GM18502 (cell line): ENCODE measurements around the gene FAM111B.
"Not testable (repeated sequence)": the region's sequence is repeated elsewhere in the genome, so short reads cannot be mapped to it uniquely, and the experiment has no call there.

Experiments
- ATAC-seq: cut with Tn5 transposase; IDR thresholded peaks from one replicate; pipeline ENCODE4 v1.9.1; 2021; ENCODE audit warnings: mild to moderate bottlenecking; ENCODE audit not compliant: unreplicated experiment, poor library complexity

FAM111B gene

DNA sequence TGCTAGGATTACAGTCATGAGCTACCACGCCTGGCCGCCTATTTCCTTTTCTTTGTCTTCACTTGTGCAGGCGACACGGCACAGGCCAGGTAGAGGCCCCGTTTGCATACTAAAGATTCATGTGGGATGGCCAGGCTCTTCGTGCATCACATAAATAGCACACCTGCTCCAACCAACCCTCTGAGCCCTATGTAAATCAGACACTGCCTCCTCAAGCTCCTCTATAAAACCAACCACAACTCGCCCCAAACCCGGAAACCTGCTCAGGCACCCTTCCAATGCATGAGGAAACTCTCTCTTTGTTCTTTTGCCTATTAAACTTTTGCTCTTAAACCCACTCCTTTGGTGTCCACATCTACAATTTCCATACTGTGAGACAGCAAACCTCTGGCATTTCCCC is 9.1 kb upstream of the FAM111B start:
- peak; percentile 22 for ATAC-seq

DNA sequence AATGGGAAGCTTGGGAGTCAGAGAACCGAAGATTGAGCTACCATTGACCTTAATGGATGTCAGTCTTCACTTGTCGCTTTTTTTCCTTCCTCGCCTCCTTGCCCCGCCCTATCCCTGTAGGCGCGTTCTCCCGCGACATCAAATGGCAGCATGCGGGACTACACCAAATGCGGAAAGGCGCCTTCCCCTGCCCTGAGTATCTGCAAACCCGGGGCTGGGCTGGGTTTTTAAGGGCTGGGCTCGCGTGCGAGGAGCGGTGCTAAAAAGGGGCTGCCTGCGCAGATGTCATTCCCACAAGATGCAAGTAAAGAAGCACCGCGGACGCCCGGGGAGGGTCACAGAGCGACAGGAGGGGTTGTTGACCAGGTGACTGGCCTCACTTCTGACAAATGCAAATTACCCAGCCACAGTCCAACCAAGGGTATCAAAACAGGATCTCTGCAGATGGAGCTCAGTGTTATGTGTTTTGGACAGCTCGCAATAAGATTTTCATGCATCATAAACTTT is 4.7 kb upstream of the FAM111B start:
- ATAC-seq: peak; percentile 73

DNA sequence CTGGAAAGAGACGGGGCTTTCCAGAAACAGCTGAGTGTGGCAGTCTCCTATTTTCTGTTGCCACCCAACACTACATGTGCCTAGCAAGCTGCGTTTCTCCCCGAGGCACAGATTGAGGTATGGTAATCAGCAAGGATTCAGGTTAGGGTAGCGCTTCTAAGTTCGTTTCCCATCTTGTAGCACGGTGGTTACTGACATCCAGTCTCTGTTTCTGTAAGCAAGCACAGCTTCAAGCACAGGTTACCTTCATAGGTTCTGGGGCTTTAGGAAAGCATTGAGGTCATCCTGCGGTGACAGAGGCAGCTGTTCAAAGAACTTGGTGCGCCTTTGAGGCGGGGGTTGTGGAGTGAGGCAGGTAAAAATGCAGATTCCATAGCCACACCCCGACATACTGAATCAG is 684 bp downstream of the FAM111B start:
- ATAC-seq: peak; percentile 37

DNA sequence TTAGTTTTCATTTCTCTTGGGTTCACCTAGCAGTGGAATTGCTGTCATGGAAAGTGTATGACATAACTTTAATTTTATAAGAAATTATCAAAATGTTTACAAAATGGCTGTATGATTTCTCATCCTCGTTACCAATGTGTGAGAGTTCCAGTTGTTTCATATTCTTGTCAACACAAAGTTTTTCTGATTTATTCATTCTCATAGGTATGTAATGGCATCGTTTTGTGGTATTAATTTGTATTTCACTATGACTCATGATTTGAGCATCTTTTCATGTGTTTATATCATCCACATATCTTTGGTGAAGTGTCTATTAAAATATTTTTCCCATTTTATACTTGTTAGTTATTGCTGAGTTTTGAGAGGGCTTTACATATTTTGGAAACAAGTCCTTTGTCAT is 5.5 kb downstream of the FAM111B start:
- ATAC-seq: no peak

DNA sequence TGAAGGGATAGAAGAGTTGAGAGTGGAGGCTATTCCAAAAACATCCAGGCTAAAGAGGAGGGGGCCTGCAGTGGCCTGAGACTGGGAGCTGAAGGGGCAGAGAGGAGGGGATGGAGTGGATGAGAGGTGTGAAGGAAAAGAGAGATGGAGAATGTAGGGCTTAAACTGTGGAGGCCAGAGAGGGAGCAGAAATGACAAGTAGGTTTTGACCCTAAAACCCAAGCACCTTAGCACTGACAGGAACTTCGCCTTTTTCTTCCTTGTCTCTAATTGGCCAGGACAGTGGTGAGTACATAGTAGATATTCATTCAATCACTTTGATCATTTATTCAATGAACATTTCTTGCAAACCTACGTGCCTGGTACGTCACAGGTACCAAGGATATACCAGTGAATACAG is 7.3 kb downstream of the FAM111B start:
- ATAC-seq: no peak

DNA sequence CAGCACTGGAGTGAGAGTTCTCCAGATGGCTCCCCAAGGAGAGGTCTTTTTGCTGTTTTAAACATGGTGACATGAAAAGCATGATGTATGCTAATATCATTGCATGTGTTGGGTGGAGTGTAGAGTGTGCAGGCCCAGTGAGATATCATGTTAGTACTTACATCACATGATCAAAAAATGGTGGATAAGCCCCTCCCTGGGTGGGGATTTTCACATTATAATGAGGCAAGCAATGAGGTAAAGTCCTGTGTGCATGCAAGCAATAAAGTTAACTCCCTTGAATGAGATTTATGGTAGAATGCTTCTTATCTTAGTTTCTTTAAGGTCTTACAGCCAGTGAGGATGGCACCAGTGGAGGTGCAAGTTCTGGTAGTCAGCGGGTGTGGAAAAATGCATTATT is 8.5 kb downstream of the FAM111B start:
- ATAC-seq: no peak

DNA sequence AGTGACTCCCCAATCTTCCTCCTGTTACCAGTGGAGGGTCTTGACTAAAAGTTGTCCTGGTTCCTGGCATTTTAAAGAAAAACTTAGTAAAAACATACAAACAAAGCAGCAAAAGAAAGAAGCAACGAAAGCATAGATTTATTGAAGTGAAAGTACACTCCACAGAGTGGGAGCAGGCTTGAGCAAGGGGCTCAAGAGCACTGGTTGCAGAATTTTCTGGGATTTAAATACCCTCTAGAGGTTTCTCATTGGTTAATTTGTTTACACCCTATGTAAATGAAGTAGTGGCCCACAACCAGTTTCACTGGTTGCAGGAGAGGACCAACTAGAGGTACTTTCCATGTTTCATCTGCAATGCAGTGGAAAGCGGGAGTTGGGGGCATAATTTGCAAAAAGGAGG is 10.7 kb downstream of the FAM111B start:
- ATAC-seq: no peak

DNA sequence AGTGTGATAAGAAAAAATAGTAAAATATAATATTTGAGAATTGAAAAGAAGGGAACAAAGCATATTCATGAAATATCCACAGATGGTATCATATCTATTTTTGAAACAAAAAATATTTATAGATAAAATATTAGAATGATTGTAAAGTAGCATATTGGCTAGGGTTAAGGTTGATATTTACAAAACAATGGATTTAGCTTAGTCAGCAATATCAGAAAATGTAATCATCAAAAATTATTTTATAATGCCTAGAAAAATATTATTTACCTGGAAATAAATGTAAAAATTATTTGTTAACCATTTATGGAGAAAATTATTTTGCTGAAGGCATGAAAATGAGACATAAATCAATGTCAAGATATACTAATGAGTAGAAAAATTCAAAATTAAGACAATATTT is 12.8 kb downstream of the FAM111B start:
- ATAC-seq: no peak

DNA sequence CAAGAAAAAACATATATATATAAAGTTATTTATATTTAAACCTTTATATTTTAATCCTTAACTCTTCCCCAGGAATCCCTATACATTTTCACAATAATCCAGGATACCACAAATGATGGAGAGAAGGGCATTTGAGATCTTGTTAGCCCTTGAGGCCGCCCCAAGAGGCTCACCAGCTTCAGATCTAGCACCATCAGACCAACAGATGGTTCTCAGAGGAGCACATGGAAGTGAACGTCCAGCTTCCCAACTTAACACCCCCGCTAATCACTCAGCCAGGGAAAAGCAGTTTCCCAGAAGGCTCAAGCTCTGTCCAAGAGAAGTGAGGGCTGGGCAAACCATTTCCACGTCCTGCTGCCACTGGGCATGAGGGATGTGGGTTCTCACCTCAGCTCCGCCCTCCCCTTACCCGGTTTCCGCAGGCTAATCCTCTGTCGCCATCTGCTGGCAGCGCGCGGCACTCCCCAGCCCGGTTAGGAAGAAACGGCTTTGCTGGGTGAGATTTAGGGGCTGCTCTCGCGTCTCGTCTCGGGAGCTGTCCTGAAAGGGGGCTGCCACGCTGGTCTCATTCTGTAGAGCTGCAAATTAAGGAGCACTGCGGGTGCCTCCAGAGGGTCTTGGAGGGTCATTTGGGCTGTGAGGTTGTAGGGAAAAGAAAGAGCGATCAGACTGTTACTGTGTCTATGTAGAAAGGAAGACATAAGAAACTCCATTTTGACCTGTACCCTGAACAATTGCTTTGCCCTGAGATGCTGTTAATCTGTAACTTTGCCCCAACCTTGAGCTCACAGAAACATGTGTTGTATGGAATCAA is 28.8 kb downstream of the FAM111B start:
- peak; percentile 98 for ATAC-seq

DNA sequence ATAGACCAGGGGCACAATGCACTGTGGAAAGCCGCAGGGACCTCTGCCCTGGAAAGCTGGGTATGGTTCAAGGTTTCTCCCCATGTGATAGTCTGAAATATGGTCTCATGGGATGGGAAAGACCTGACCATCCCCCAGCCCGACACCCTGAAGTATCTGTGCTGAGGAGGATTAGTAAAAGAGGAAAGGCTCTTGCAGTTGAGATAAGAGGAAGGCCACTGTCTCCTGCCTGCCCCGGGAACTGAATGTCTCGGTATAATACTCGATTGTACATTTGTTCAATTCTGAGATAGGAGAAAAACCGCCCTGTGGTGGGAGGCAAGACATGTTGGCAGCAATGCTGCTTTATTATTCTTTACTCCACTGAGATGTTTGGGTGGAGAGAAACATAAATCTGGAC is 29.5 kb downstream of the FAM111B start:
- not testable (repeated sequence) for ATAC-seq

DNA sequence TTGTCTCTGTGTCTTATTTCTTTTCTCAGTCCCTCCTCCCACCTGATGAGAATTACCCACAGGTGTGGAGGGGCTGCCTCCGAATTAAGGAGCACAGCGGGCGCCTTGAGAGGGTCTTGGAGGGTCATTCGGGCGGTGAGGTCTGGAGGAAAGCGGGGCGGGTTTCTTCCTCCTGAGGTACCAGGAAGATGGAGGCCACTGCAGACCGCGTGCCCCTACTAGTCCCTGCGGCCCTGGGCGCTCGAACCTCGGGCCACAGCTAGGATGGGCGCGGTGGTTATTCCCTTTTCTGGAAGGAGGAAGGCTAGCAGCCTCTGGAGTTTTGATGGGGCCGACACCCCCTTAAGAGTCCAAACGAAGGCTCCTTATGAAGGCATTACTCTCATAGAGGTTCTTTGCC is 30.2 kb downstream of the FAM111B start:
- ATAC-seq: no peak

DNA sequence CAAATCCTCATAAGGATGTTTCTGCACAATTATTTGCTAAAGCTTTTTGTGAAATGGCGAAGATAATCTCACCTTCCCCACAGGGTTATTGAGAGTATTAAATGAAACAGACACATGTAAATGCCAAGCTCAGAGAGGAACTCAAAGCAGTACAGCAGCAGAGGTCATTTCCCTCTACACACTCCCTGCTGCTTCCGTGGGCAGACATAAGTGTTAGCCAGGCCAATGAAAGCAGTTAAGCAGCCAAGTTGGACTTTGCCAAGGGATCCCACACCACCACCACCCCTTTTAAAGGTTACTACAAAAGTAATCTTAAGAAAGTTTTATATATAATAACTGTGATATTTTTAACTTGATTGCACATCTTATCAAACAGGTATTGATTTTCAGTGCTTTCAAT is 31.6 kb downstream of the FAM111B start:
- no peak for ATAC-seq

DNA sequence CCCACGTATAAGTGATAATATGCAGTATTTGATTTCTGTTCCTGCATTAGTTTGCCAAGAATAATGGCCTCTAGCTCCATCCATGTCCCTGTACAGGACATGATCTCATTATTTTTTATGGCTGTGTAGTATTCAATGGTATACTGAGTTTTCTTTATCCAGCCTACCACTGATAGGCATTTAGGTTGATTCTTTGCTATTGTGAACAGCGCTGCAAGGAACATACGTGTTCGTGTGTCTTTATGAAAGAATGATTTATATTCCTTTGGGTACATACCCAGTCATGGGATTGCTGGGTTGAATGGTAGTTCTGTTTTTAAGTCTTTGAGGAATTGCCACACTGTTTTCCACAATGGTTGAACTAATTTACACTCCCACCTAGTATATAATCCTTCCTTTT is 34.2 kb downstream of the FAM111B start:
- ATAC-seq: no peak

DNA sequence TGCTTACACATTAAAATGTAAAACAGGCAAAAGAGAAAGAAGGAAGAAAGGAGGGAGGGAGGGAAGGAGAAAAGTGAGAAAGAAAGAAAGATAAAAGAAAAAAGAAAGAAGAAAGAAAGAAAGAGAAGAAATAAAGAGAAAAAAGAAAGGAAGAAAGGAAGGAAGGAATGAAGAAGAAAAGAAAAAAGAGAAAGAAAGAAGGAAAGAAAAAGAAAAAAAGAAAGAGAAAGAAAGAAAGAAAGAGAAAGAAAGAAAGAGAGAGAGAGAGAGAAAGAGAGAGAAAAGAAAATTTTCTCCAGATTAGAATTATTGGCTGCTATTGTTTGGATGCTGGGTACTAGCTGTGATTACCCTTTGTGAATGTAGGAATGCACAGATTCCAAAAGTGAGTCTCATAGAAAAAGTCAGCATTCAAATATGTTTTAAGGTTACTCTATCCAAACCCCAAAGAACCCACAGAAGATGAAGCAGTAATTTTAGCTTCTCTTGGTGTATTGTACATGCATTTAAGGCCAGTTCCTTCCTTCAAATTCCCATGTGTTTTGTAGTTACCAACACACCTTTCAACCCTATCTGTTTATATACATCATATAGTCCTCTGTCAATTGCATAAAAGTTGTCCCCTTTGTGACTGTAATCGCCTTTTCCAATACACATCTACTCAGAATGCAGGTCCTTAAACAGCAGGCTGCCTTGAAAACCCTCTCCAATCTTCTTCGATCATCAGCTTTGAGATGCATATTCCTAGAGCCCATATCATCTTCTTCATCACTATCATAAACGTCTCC is 34.8 kb downstream of the FAM111B start:
- no peak for ATAC-seq

DNA sequence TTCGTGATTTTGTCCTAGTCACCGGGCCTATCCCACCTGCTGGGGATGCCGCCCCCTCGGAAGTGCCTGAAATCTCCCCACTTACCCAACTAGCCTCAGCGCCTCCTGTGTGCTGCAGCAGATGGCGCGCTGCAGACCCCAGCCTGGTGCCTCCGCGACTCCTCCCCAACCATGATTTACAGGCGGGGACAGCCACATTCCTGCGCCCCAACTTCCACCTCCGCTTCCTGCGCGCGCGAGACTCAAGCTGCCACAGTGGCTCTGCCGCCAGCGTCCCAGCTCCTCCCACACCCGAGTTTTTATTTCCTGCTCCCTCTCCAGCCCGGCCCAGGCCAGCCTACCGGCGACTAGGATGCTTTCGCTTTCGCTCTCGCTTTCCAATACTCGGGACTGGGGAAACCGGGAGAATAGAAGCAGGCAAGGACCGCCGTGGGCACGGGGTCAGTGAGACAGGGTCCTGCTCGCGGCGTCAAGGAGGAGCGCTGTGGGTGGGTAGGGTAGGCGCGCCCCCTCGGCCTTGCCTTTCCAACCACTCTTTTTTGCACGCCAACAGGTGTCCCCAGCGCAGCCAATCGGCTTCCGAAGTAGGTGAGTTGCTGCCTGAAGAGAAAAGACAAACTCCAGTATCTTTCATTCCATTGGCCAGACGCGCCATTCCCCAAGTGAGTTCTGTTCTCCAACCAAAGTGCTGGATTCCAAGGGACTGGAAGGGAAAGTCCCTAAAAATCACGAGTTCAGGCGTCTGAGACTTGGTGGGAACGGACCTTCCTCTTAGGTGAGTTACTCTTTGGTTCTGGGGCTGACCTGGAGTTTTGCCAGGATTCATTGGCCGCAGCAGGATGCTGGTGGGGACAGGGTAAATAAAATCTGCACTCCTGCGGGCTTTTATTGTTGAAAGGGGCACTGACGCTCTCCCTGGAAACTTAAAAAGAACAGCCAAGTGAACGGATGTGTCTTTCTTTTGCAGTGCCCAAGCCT is 35.8 kb downstream of the FAM111B start, which contains the start of gene FAM111A:
Gene FAM111A, plus strand, starts transcription at position 327 of the 978 bp plus-strand sequence. CDS start 6,017 bp downstream, outside the sequence.
- ATAC-seq: peak; percentile 70

DNA sequence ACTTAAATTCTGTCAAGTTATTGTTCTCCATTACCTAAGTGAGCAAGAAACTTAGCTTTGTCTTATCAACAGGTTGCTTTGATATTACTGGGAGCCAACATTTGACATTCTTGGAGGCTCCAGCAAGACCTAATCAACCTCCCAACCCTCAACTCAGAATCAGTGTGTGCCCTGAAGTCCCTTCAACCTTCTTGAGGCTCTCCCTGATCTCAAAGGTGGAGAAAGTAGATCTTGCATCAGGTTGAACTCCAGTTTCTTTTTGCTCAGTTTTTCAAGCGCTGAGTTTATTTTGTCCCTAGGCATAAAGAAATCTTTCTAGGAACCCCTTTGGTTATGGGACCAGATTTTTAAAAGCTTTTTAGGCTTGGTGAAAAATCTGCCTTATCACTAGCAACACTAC is 37.1 kb downstream of the FAM111B start:
- no peak for ATAC-seq

DNA sequence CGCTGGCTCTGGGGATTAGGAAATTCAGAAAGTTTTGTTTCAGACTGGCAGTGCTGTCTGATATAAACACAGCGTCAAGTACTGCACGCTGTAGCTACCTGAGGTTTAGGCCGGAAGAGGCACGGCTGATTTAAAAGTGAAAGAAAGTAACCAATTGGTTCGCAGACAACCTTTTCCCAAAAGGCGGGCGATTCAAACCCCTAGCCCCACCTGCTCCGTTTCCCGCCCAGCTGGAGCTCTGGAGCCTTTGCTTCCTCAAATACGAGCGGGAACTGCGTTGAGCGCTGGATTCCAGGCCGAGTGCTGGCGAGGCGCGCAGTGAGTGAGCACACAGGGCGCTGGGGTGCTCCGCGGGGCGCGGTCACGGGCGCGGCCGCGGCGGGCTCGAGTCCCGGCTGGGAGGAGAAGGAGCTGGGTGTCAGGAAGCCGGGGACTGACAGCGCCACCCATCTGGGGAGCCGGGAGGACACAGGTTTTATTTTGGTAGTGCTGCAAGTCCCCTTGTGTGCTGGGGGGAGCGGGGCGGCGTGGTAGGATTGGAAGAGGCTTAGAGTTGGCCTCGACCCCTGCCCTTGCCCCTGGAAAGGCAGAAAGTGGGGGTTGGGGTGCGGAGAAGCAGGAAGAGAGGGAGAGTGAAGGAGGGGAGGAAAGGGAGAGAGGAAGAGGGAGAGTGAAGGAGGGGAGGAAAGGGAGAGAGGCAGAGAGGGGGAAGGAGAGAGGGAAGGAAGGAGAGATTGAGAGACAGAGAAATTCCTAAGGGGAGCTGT is 37.7 kb downstream of the FAM111B start:
- peak; percentile 61 for ATAC-seq

DNA sequence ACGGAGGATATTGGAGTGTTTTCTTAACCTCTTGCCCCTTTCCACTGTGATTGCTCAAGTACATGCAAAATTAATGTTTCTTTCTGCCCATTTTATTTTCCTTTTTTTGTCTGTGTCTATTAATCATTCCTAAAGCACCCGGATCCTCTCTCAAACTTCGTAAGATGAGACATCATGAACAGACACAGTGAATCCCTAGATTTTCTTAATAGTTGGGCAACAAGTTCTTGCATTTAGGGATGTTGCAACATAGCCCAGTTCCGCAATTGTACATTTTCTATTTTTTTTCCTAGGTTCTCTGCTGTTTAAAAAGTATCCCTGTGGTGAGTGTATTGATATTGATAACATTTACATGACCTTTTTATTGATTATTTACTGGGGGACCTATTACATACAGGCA is 38.5 kb downstream of the FAM111B start:
- ATAC-seq: no peak

DNA sequence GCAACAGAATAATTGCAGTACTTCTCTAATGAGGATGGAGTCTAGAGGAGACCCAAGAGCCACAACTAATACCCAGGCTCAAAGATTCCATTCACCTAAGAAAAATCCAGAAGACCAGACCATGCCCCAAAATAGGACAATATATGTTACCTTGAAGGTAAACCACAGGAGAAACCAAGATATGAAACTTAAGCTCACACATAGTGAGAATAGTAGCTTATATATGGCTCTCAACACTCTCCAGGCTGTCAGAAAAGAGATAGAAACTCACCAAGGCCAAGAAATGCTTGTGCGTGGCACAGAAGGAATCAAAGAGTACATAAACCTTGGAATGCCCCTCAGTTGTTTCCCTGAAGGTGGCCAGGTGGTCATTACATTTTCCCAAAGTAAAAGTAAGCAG is 44.7 kb downstream of the FAM111B start:
- peak; percentile 62 for ATAC-seq
